GM12864 (cell line): ENCODE results near the gene LSAMP.

Source experiments
- DNase-seq: peaks from one replicate; pipeline ENCODE4 v3.0.0-alpha.2; 2011; ENCODE audit warnings: low read depth
- H3K4me3 ChIP-seq: 2 replicates; pipeline ENCODE4 v1.5.1; 2011; ENCODE audit warnings: mild to moderate bottlenecking, low read depth, low read length, control low read depth
- CTCF ChIP-seq: IDR thresholded peaks from 2 replicates; pipeline ENCODE4 v1.5.1; 2011; ENCODE audit warnings: low read depth, mild to moderate bottlenecking, moderate library complexity, low read length, control low read depth, inconsistent platforms; ENCODE audit errors: missing control alignments

The LSAMP gene

DNA sequence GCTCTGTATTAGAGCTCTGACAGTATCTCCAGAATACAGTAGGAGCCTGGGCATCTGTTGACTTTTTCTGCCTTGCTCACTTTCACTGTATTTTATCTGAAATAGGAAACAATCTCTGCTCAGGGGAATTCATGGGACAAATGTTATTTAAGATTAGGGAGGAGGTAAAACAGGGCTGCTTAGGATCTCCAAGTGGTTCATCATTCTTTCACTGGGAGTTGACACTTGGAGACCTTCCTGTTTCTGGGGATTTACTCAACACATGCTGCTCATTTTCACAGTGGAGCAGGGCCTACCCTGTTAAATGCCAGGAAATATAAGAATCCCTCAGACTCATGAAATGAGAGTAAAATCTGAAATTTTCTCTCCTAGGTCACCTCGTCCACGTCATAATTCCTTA lies 636.5 kb downstream of the LSAMP start:
- DNase-seq: no peak
- H3K4me3 ChIP-seq: no peak overlapping the region
- TF ChIP-seq CTCF: no peak

- no peak overlapping the region for H3K4me3 ChIP-seq
- TF ChIP-seq CTCF: no peak
- DNase-seq: no peak
Measured at GRCh38 chr3:115808244-115808643, 637.0 kb downstream of the LSAMP start.

- TF ChIP-seq CTCF: no peak
- no peak for DNase-seq
- no peak overlapping the region for H3K4me3 ChIP-seq
Measured at GRCh38 chr3:115806501-115806900, 638.8 kb downstream of the LSAMP start.

DNA sequence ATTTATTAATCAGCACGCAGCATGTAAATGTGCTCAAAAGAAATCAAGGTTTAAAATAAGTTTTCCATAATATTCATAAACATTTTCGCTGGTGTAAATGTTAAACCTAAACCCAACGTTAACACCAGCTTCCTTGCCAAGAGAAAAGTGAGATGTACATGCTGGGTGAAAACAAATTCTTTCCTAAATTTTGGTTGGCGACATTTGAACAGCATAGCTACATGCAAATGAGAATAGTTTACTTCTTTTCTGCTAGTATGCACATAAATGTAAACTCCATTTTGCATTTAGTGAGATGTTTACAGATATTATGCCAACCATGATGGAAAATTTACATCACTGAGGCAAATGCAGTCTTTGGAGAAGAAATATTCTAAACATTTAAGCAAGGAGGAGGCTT lies 639.8 kb downstream of the LSAMP start:
- TF ChIP-seq CTCF: no peak
- no peak for DNase-seq
- no peak overlapping the region for H3K4me3 ChIP-seq

GRCh38 chr3:115804713-115805119 lies 640.6 kb downstream of the LSAMP start:
- DNase-seq: no peak
- TF ChIP-seq CTCF: no peak
- no peak overlapping the region for H3K4me3 ChIP-seq

DNA sequence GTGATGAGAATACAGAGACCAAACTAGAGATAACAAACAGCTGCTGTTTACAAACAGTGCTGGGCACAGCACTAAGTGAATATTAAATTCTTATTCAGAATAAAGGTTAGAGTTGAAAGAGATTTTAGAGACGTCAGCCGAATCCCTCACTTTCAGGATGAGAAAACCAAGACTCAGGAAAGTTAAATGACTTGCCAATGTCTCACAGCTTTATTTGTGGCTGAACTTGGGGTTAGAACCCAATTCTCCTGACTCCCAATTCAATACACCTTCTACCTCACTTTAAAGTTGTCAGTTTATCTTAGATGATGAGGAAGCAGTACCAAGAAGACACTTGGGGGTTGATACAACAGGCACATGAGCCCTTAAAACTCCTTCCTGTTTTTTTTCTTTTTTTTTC lies 641.1 kb downstream of the LSAMP start:
- H3K4me3 ChIP-seq: no peak overlapping the region
- no peak for DNase-seq
- no peak for TF ChIP-seq CTCF

- no peak overlapping the region for H3K4me3 ChIP-seq
- no peak for DNase-seq
- no peak for TF ChIP-seq CTCF
Measured at GRCh38 chr3:115803661-115804060, 641.6 kb downstream of the LSAMP start.
